Measurements from ENCODE around the gene RASGEF1C.
A peak's percentile ranks its signal among the peaks of the same experiment; 100 is the strongest.

Gene RASGEF1C

DNA sequence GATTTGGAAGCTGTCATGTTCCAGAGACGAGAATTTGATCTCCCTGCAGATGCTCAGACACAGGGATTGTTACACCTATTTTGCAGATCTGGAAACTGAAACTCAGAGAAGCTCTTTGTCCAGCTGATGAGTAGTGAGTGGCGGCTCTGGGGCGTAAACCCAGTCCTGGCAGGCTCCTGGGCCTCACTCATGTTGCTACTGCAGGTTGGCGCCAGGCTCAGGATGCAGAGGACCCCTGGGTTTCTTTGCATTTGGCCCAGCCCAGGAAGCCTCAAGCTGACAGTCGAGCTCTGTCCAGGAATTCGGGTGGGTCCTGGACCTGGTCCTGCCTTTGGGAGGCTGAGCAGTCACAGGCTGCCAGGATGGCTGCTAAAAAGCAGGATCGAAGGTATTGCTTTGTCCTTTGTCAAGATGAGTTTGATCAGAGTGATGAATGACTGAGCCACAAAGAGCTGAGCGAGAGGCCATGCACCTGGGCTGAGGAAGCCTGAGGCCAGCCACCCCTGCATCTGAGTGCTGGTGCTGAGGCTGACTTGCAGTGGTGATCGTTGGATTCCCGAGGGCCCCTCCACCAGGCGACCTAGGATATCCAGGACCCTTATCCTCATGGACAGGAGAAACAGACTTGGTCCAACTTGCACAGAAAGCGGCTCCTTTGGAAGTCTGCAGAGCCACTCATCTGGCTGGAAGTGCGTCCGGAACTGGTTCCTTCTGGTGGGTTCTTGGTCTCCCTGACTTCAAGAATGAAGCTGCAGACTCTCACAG is 129.1 kb downstream of the RASGEF1C start:
- DNase-seq, result no peak

DNA sequence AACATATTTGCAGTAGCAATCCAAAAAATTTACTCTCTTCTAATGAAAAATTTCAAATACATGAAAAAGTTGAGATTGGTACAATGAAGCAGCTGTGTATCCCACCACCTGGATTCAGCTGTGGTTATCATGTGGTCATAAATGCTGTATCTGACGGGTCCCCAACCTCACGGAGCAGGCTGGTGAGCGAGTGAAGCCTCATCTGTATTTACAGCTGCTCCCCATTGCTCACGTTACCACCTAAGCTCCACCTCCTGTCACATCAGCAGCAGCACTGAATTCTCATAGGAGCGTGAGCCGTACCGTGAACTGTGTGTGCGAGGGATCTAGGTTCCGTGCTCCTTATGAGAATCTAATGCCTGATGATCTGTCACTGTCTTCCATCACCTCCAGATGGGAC is 130.7 kb downstream of the RASGEF1C start:
- no peak for DNase-seq

DNA sequence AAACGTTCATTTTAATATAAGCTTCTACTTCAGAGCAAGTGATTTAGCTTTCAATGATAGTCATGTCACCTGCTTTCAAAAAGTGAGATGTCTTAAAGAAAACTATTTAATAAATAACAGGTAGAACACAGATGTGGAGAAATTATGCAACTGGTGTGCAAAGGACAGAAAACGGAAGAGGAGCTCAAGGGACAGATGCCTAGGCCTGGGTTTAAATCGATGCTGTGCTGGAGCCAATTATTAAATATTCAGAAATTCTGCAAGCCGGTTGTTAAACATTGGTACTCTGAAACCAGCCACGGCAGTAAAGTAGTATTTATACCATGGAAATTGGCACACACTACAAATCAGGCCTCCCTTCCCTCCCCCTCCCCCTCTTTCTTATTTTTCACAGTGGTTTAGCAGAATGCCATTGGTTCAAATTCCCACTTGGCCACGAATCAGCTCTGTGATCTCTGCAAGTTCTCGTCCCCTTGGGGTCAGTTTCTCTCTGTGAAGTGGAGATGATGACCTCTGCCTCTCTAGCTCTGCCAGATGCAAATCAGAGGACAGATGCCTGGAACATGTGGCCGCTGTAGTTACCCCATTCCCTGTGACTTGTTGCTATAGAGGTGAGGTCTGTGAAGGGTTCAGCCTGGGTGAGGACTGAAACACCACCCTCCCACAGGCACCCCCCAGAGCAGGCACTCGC is 131.3 kb downstream of the RASGEF1C start:
- no peak for DNase-seq

DNA sequence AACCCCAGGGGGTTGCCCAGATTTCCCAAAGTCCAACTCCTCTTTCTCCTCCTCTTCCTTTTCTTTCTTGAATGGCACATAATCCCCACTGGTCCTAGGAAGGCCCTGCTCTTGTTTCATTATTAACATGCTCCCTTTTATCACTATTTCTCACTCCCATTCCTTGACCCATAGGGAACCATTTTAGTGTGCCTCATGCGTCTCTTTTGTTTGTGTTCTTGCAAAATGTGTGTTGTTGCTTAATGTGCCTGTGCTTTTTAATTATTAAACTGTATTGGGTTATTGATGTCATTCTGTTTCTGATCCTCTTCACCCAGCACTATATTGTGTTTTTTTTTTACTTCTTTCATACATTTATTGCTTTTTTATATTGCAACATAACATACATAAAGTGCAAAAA is 133.3 kb downstream of the RASGEF1C start:
- no peak for DNase-seq

DNA sequence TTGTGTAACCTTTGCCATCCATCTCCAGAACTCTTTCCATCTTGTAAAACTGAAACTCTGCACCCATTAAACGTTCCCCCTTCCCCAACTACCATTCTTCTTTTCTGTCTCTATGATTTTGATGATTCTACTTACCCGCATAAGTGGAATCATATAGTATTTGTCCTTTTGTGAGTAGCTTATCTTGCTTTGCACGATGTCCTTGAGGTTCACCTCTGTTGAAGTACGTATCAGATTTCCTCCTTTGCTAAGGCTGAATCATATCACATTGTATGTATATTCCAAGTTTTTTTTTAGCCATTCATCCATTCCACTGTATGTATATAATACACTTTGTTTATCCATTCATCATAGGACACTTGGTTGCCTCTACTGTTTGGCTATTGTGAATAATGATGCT is 134.5 kb downstream of the RASGEF1C start:
- peak; percentile 18 for DNase-seq

DNA sequence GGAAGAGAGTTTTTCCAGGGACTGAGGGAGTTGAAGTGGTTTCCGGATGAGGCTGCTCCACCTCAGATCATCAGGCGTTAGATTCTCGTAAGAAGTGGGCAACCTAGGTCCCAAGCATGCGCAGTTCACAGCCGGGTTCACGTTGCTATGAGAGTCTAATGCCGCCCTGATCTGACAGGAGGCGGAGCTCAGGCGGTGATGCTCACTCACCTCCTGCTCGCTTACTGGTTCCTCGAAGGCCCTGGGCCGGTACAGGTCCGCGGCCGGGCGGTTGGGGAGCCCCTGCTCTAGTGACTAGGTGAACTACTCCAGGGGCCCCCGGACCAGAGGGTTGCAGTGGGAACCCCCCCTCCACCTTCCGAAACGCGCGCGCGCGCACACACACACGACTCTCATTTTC is 136.5 kb downstream of the RASGEF1C start:
- no peak for DNase-seq

DNA sequence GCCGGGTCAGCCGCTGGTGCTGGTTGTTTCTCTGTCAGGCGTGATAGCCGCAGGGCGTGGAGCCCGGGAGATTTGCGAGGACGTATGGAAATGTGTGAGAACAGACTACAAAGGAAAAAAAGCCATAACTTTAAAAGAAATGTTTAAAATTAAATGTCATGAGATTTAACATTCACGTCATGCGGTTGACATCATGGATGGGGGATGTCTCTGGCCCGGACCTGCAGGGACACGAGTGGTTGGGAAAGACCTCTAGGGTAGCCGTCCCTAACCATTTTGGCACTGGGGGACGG is 136.8 kb downstream of the RASGEF1C start:
- no peak for DNase-seq

DNA sequence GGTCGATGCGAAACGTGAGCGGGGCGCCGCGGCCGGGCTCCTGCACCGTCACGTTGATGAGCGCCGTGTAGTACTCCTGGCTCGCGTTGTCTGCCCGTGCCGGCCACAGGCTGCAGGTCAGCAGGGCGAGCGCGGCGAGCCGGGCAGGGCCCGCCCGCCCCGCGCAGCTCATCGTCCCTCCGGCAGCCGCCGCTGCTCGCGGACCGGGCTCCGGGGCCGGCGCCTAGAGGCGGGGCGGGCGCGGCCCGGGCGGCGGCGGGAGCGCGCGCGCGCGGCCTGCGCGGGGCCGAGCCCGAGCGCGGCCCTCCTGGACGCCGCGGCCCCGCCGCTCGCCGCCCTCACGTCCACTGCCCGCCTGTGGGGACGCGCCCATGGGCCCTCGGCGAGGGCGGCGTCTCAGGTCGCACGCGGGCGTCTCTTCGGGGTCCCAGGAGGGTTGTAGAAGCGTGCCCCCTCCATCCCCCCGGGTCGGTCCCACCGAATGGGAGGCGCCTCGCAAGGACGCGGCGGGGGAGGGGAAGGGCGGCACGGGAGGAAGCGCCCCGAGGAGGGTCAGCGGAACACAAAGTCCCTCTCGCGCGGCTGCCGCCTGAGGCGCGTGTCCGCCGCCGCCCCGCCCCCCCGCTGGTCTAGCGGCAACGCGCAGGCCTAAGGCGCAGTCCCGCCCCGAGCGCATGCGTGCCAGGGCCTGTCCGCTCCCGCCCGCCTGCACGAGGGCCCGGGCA is 137.3 kb downstream of the RASGEF1C start, which contains the start of gene RNF130:
RNF130 (minus strand) TSS at position 229 of the 725 bp plus-strand sequence; CDS start at position 172, 57 bp downstream.
- peak; percentile 65 for DNase-seq

DNA sequence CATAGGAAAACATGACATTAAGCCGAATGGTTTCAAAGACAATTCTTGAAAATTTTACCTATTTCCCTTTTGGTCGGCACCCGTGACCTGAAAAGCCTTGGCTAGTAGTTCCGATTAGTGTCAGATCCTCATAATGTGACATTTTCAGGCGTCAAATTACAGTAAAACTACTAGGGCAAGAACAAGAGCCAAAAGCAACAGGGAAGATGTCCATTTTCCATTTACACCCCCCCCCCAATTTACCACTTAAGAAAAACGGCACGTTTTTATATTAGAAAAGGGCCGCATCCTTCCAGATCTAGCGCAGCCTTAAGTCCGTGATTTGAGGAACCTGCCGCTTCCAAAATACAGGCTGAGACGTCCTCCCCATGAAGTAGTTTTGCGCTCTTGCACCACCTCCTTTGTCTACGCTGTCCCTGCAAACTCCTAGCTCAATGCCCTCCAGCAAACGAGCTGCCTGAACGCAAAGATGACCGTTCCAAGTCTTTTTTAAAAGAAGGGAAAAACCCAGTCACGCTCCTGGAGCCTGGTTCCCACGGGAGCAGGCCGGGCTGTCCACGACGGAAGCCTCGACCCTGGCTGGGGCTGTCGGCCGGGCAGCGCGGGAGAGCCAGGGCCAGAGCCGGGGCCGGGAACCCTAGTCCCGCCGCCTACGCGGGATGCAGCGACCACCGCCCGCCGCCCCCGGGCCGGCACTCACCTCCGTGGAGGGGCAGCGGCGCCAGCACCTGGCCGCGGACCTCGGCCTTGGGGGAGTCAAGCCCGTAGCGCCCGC is 138.1 kb downstream of the RASGEF1C start:
- DNase-seq, result peak; percentile 34

DNA sequence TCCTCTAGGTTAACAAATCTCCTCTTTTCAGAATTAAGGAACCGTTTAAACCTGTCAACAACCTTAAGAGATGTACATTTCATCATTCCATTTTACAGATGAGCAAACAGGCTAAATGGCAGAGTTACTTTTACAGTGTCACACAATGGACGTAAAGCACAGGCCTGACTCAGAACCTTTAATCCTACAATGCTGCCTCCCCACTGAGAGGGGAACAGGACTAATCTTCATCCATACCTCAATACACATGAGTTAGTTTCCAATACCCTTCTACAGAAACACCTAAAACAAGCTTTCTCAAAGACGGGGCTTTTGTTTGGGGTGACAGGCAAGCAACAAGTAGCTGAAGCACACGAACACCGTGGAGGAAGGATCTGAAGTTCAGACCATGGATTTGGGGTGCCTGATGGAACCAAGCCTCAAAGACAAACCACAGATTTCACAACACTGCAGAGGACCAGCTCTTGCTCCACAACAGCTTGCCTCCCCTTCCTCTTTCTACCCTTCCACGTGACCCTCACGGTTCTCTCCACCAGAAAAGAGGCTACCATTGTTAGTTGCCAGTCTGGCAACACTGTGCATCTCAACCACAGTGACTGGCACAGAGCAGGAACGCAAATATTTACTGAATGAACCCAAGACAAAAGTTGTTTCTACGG is 139.3 kb downstream of the RASGEF1C start:
- no peak for DNase-seq

DNA sequence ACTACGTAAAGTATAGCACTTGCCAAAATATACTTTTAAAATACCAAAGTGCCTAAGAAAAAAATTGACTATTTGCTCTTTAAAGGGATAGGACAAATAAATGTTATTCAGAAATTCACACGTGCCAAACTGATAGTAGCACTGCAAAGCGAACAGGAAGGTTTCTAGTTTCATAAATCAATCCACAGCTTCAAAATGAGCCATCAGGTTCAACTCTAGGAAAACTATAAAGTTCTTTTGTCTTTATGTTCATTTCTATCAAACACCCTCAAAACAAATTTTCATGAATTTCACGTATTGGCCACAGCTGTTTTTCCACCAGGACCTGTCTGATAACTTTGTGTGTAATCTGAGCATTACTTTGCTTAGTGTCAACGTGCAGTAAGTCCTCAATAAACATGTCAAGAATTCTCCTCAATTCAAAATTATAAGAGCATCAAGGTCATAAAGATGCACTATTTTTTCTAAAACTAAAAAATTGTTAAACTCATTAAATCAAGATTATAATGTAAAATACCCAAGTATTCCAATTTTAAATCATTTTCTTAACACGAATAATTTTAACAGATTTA is 140.4 kb downstream of the RASGEF1C start:
- DNase-seq, result no peak

DNA sequence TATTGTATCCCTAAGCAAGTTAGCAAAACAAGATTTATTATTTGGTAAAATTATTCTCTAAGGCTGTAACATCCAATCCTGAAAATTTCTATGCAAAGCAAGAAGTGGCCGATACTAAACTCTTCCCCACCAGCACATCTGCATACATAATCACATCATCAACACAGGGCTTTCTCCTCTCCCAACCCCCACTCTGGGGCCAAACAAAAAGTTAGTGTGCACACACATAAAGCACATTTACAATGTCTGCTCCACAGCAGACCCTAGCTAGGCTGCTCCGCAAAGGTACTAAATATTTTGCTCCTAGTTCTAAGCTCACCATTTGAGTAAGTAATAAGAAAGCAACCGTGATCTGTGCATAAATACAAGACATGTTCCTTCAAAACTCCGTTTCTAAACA is 141.0 kb downstream of the RASGEF1C start:
- DNase-seq, result no peak

DNA sequence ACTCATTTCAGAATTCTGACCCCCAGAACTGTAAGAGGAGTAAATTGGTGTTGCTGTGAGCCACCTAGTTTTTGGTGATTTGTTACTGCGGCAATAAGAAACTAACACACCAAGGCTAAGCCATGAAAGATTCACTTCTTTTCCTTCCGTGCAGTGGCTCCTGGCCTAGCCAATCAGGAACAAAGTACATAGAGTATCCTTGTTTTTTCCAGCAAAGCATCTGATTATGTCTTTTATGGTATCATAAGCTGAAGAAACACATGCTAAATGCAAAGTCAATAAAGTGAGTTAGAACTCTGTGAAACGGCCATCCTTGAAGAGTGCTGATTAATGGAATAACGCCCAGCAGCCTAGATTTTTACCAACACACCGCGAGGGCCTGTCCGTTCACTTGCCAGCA is 148.8 kb downstream of the RASGEF1C start:
- DNase-seq, result no peak

DNA sequence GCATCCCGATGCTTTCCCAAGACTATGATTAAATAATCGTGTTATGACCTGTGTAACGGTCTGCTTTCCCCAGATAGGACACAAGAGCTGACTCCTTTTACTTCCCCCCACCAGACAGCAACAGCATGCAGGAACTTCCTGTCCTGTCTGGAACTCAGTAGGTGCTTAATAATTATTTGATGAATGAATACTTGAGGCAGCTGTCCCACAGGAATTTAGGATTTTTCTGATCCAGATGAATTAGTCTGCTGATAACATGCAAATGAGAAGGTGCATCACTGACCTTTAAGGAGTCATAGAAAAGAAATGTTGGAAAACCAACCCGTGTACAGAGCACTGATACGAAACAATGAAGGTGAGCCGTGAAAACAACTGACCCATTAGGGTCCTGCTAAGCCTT is 149.7 kb downstream of the RASGEF1C start:
- no peak for DNase-seq

DNA sequence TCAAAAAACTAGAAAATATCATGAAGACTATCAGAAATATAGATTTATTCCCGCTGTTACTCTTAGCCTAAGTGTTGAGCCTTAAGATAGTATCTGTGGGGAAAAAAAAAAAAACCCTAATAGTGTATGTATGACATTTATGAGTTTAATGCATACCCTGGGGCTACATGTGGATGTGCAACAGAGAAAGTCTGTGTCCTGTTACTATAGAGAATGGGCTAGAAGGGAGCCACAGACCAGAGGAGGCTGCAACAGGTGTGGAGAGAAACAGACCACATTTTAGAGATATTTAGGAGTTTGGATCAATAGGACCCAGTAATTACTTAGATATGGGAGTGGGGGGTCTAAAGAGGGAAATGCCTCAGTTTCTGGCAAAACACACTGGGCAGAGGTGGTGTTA is 152.9 kb downstream of the RASGEF1C start:
- no peak for DNase-seq

DNA sequence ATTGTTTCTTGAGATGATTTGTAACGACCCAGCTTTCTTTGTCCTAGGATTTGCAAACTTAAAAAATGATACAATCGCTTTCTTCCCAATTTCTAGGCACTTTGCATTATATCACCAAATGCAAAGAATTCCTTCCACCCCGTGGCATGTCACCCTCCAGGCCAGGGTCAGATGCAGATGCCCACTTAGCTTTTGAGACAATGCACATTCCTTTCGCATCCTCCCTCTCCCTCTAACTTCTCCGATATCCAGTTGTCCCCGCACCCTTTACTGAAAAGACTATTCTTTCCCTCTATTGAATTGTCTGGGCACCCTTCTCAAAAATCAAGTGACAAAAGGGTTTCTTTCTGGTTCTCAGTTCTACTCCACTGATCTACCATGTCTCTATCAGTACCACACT is 154.8 kb downstream of the RASGEF1C start:
- no peak for DNase-seq

DNA sequence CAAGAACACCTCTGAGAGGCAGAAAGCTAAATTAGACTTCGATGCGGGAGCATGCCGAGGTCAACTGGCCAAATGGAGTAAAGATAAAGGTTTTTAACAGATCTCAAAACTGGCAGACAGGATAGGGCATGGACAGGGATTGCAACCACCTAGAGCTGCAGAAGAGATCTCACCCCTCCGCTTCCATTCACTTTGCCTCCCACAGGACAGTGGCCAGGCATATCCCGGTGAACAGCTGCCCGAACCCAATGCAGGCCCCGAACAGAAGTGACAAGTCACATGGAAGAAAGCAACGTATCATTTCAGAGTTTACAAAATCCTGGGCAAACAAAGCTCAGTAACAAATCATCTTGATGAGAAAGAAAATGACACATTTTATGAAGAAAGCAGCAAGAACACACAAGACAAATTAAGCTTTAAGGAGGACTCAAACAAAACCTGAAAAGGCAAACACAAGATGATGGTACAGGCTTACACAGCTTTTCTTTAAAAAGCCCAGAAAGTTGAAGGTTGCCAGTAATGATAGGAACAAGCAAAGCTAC is 155.9 kb downstream of the RASGEF1C start:
- no peak for DNase-seq

DNA sequence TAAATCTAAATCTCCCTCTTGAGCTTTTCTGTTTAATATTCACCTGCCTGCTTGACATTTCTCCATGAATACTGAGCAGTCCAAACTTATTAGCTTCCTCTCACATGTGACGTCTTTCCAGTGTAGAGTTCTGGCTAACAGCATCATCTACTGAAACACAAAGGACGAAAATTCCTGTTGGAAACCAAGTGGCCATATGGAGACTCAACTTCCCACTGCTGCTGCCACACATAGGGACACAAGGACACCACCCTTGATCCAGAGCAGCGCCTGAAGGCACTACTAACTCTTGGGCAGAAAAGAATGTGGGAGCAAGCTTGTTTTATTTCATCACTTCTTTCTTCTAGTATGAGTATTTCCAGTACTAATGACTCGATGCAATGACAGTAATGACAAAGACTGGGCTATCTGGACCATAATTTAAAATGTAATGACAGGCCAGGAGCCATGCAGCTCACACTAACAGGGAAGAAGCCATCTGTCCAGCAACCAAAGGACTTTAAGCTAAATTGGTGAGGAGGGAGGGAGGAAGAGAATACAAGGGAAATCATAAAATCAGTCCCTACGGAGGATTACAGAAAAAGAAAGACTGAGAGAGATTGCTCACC is 156.7 kb downstream of the RASGEF1C start:
- DNase-seq, result no peak

Measured in NCI-H2171 treated with DMSO at 0.1 percent for 48 hours (cell line).